B cell (primary cell): Measurements from ENCODE around the gene BARX1. TPM values are rescaled to one million over a fixed set of nuclear protein-coding genes. Genes with fewer than 3 reads are reported as not detected.

ENCODE experiments used
- ATAC-seq: fragments of 200-7000 bp; cut with Tn5 transposase; one replicate; pipeline ENCODE4 v1.10.0; 2021; ENCODE audit warnings: low read depth, mild to moderate bottlenecking, moderate number of reproducible peaks, moderate library complexity
- CTCF ChIA-PET: fragments of 350-600 bp; sonication (Branson Sonifier 250); formaldehyde crosslinking; loops from one replicate; lab custom pipeline; 2021; ENCODE audit warnings: antibody characterized with exemption, inconsistent platforms; lab: Charles Lee
- POLR2A ChIA-PET: fragments of 350-600 bp; sonication (Branson Sonifier 250); formaldehyde crosslinking; loops from one replicate; lab custom pipeline; 2021; ENCODE audit warnings: antibody characterized with exemption; lab: Charles Lee
- DNase-seq: peaks from one replicate; pipeline ENCODE4 v3.0.0; 2013
- H2AFZ ChIP-seq: 2 replicates; pipeline ENCODE4 v1.6.1; 2012; ENCODE audit warnings: mild to moderate bottlenecking, low read depth, low read length; ENCODE audit not compliant: insufficient read depth, poor library complexity, severe bottlenecking
- H3K27ac ChIP-seq, 2 donors: 1 replicate in 1 of 2; 2 replicates in 1 of 2; pipeline ENCODE4 v1.5.1; 2012 to 2013; ENCODE audit warnings: low read length in 2 of 2, mild to moderate bottlenecking in 2 of 2, moderate library complexity in 1 of 2
- H3K27me3 ChIP-seq, 4 experiments: fragments of 200-600 bp in 1 of 4; sonication (generic) in 1 of 4; replicated peaks in 1 of 4; 1 replicate in 2 of 4; 2 replicates in 2 of 4; pipeline versions ENCODE4 v1.6.1 to v1.7.0; 2013 to 2016; ENCODE audit warnings: low read length in 3 of 4, mild to moderate bottlenecking in 2 of 4, mixed read lengths in 1 of 4, moderate library complexity in 1 of 4; ENCODE audit not compliant: insufficient read depth in 4 of 4, control insufficient read depth in 3 of 4; ENCODE audit errors: control extremely low read depth in 1 of 4
- H3K36me3 ChIP-seq, 2 experiments: replicated peaks in 1 of 2; 1 replicate in 1 of 2; 2 replicates in 1 of 2; pipeline versions ENCODE4 v1.6.1 to v1.7.1; 2013; ENCODE audit warnings: low read length in 1 of 2; ENCODE audit not compliant: insufficient read depth in 2 of 2, control insufficient read depth in 1 of 2; ENCODE audit errors: control extremely low read depth in 1 of 2, extremely low read depth in 1 of 2
- H3K4me1 ChIP-seq, 2 donors: fragments of 200-600 bp in 1 of 2; sonication (generic) in 1 of 2; 1 replicate in 1 of 2; 2 replicates in 1 of 2; pipeline versions ENCODE4 v1.5.1 to v1.6.1; 2013 to 2017; ENCODE audit warnings: low read length in 2 of 2; ENCODE audit not compliant: control insufficient read depth in 2 of 2, insufficient read depth in 2 of 2
- H3K4me2 ChIP-seq: replicated peaks from 2 replicates; pipeline ENCODE3; 2012; ENCODE audit warnings: mild to moderate bottlenecking, low read depth, low read length; ENCODE audit not compliant: poor library complexity, severe bottlenecking
- H3K4me3 ChIP-seq, 5 experiments: fragments of 200-600 bp in 1 of 5; sonication (generic) in 1 of 5; 1 replicate in 3 of 5; 2 replicates in 2 of 5; pipeline versions ENCODE4 v1.5.1 to v1.7.0; 2011 to 2016; ENCODE audit warnings: low read length in 4 of 5, mild to moderate bottlenecking in 4 of 5, low read depth in 2 of 5, control low read depth in 1 of 5, moderate library complexity in 1 of 5; ENCODE audit not compliant: insufficient read depth in 1 of 5; ENCODE audit errors: control extremely low read depth in 1 of 5, extremely low read depth in 1 of 5
- H3K79me2 ChIP-seq: fragments of 200-600 bp; sonication (generic); one replicate; pipeline ENCODE4 v1.6.0; 2016; ENCODE audit warnings: low read length; ENCODE audit not compliant: control insufficient read depth, insufficient read depth
- H3K9ac ChIP-seq: fragments of 200-600 bp; sonication (generic); 2 replicates; pipeline ENCODE4 v1.6.1; 2017; ENCODE audit warnings: mild to moderate bottlenecking, low read length, moderate library complexity
- H3K9me3 ChIP-seq, 3 donors: one replicate each; pipeline versions ENCODE4 v1.6.1 to v1.7.1; 2013; ENCODE audit warnings: low read length in 2 of 3; ENCODE audit not compliant: control insufficient read depth in 2 of 3, insufficient read depth in 1 of 3; ENCODE audit errors: control extremely low read depth in 1 of 3
- H4K20me1 ChIP-seq: 2 replicates; pipeline ENCODE4 v1.6.0; 2012; ENCODE audit warnings: mild to moderate bottlenecking, low read length; ENCODE audit not compliant: insufficient read depth, control insufficient read depth, poor library complexity, severe bottlenecking
- H3K27ac Mint-ChIP-seq: one replicate; pipeline ENCODE4 v1.8.0; 2021; ENCODE audit warnings: mixed read lengths
- H3K27me3 Mint-ChIP-seq: one replicate; pipeline ENCODE4 v1.8.0; 2021; ENCODE audit warnings: mixed read lengths
- H3K4me1 Mint-ChIP-seq: one replicate; pipeline ENCODE4 v1.8.0; 2021; ENCODE audit warnings: mixed read lengths
- H3K4me3 Mint-ChIP-seq: one replicate; pipeline ENCODE4 v1.8.0; 2021; ENCODE audit warnings: mixed read lengths
- H3K9me3 Mint-ChIP-seq: one replicate; pipeline ENCODE4 v1.8.0; 2022; ENCODE audit warnings: mixed read lengths; ENCODE audit not compliant: insufficient read depth
- CTCF ChIP-seq: fragments of 200-600 bp; IDR thresholded peaks from one replicate; pipeline ENCODE4 v1.8.0; 2022; ENCODE audit warnings: antibody characterized with exemption, mild to moderate bottlenecking
- EZH2 ChIP-seq: IDR thresholded peaks from 2 replicates; pipeline ENCODE4 v1.6.1; 2012; ENCODE audit warnings: borderline replicate concordance, low read depth, mild to moderate bottlenecking, moderate library complexity, low read length; ENCODE audit not compliant: insufficient read depth, poor library complexity, severe bottlenecking
- WGBS: methylation state at CpG from one replicate; pipeline ENCODE4 v1.1.5; 2013; ENCODE audit warnings: missing lambda C conversion rate; ENCODE audit not compliant: insufficient coverage; 5-methylcytosine and 5-hydroxymethylcytosine counted together
- intact Hi-C: fragments of 100-400 bp; cut with micrococcal nuclease; formaldehyde crosslinking; loops from one replicate; pipeline ENCODE4 v1.10.0; 2022
- polyA plus RNA-seq: library from polyadenylated mRNA; depleted of rRNA; stranded (reverse); fragments of >200 nt; gene quantifications from 2 replicates; pipeline ENCODE4 v1.2.3, GENCODE V29; 2012
- total RNA-seq, 2 donors: library from RNA; stranded (reverse); fragments of 120-200 nt in 1 of 2; gene quantifications; 1 replicate in 1 of 2; 2 replicates in 1 of 2; pipeline versions ENCODE4 v1.2.3 to v1.2.4, GENCODE V29; 2013 to 2022

Gene BARX1
- total and polyA plus RNA-seq, 2 donors (not counting 1 experiment from before 2014, with no cell fraction given): not detected

DNA sequence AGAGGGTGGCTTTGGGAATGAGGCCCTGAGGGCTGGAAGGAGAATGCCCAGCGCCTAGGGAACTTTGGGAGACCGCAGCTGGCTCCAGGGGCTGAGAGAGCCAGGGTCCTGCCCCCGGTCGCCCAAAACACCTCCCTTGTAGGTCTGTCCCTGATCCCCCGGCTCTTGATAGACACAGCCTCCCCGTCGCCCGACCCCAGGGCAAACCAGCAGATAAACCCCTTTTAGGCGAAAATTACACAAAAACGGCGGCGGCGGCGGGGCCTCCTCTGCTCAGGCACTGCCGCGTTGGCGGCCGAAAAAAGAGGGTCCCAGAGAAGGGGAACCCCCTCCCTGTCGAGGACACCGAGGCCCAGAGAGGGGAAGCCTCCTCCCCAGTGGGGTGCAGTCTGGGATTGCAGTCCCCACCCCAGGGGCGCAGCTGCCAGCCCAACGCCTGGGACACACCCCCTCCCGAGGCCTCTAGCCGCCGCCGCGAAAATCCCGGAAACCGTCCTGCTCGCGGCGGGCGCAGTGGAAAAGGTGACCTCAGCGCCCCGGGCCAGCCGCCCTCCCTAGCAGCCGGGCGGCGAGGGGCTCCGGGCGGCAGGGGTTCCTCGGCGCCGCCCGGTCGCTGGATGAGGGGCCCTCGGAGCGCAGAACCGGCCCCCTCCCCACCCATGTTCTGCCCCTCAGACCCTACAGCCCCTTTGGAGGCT, 3.1 kb upstream of the BARX1 start:
- peak overlapping the region; percentile 48 for H3K9ac ChIP-seq
- intact Hi-C loops: loop anchor here (2.0 kb wide), 1 partner anchor 73 kb away; no protein-coding TSS in a partner anchor
- H3K27me3 ChIP-seq: peaks cover 0 to 94% (median 75%) of the 10 kb centered on the region in 4 experiments
- no peaks in the 10 kb centered on the region for H3K79me2 ChIP-seq
- H3K4me1 Mint-ChIP-seq: peaks cover 53% of the 10 kb centered on the region
- 13% methylated on average over 49 of the region's 49 CpGs for WGBS
- TF ChIP-seq CTCF (no peak), EZH2 (no peak)
- H4K20me1 ChIP-seq: no peaks in the 10 kb centered on the region
- no peaks in the 10 kb centered on the region for H3K36me3 ChIP-seq
- H3K9me3 Mint-ChIP-seq: no peaks in the 10 kb centered on the region
- peak; percentile 34 for DNase-seq
- ATAC-seq: no peak
- H3K4me2 ChIP-seq: peak overlapping the region; percentile 74
- no peak overlapping the region for H3K27ac ChIP-seq
- peak overlapping the region; percentile 70 for H3K4me3 Mint-ChIP-seq
- H3K27me3 Mint-ChIP-seq: peaks cover 64% of the 10 kb centered on the region
- peak overlapping the region in 4 of 5 experiments; percentile 8 to 60 (median 44) for H3K4me3 ChIP-seq
- peaks cover 0 to 50% (median 3%) of the 10 kb centered on the region in 3 donors for H3K9me3 ChIP-seq
- H3K4me1 ChIP-seq: peaks cover 68 to 74% of the 10 kb centered on the region in 2 donors
- H3K27ac Mint-ChIP-seq: no peak overlapping the region
- ChIA-PET POLR2A (no interaction called here), CTCF (no interaction called here)
- no peak overlapping the region for H2AFZ ChIP-seq
